GM12873 (cell line): ENCODE measurements around the gene TSR3.

Experiments
- TF ChIP-seq, protein P1 (sequence below): IDR thresholded peaks from 2 replicates; pipeline ENCODE4 v1.5.1; 2012; ENCODE audit warnings: low read depth, mild to moderate bottlenecking, moderate library complexity, low read length, control low read depth; ENCODE audit not compliant: insufficient read depth; ENCODE audit errors: missing control alignments

The TSR3 gene

DNA sequence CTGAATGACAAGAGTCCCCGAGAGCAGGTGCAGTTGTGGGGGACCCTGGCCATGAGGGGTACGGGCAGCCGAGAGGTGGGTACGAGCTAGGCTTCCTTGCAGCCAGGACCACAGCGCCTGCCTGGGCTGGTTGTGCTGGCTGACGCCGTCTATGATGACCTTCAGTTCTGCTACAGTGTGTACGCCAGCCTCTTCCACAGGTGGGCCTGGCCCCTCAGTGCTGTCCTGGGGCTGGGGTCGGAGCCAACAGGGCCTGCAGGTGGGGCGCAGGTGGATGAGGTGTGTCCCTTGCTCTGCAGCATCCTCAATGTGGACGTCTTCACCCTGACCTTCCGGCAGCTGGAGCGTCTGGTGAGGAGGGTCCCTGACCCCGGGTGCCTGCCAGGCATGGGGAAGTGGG is 7.2 kb downstream of the TSR3 start:
- TF ChIP-seq, protein P1, sequence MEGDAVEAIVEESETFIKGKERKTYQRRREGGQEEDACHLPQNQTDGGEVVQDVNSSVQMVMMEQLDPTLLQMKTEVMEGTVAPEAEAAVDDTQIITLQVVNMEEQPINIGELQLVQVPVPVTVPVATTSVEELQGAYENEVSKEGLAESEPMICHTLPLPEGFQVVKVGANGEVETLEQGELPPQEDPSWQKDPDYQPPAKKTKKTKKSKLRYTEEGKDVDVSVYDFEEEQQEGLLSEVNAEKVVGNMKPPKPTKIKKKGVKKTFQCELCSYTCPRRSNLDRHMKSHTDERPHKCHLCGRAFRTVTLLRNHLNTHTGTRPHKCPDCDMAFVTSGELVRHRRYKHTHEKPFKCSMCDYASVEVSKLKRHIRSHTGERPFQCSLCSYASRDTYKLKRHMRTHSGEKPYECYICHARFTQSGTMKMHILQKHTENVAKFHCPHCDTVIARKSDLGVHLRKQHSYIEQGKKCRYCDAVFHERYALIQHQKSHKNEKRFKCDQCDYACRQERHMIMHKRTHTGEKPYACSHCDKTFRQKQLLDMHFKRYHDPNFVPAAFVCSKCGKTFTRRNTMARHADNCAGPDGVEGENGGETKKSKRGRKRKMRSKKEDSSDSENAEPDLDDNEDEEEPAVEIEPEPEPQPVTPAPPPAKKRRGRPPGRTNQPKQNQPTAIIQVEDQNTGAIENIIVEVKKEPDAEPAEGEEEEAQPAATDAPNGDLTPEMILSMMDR, result no peak

DNA sequence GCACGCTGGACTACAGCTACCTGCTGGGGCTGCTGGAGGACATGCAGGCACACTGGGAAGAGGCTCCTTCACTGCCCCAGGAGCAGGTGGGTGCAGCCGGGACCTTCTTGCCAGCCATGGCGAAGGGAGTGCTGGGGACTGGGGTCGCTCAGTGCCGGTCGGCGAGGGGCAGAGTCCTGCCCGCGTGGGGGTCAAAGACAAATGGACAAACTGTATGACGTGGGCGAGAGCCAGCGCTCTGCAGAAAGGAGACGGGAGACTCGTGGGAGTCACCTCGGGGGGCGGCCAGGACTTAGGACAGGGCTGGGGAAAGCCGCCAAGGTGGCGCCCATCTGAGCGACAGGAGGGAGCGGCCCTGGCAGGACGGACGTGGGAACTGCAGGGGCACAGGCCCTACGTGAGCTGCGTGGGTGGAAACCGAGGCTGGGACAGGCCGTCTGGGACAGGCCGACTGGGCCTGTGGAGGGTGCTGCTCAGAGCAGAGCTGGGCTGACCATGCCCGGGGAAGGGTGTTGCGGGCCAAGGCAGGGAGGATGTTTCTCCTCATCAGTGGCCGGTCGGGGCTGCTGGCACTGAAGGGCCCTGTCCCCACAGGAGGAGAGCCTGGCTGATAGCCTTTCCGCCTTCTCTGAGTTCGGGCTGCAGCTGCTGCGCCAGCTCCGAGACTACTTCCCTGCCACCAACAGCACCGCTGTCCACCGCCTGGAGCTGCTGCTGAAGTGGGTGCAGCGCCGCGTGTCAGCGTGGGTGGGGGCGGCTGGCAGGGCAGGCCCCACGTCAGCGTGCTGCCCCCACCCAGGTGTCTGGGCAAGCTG is 8.0 kb downstream of the TSR3 start:
- TF ChIP-seq, protein P1, result no peak

GRCh38 chr16:1342526-1343427 is 8.9 kb downstream of the TSR3 start:
- TF ChIP-seq, protein P1, result peak; percentile 28

- TF ChIP-seq, protein P1, result no peak
Measured at GRCh38 chr16:1341495-1342420, 9.9 kb downstream of the TSR3 start.

DNA sequence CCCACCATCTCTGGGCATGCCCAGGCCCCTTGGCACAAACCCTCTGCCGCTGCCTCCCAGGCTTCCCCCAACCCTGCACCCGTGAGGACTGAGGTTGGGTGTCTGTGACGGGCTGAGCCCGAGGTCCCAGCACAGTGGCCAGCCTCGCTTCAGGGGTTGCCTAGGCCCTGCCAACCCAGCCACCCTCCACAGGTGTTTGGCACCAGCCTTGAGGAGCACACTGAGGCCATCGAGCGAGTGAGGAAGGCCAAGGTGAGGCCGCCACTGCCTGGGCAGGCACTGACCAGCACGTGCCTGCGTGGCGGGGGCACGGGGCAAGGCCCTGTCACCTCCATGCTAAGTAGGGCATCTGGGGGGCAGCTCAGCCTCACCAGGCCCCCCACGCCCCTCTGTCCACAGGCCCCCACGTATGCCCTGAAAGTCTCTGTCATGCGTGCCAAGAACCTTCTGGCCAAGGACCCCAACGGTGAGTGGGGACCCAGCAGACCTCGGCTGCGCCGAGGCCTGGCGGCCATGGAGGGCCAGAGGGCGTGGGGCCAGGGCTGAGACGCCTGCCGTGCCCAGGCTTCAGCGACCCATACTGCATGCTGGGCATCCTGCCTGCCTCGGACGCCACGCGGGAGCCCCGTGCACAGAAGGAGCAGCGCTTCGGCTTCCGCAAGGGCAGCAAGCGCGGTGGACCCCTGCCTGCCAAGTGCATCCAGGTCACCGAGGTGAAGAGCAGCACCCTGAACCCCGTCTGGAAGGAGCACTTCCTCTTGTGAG is 10.8 kb downstream of the TSR3 start:
- TF ChIP-seq, protein P1, result no peak

DNA sequence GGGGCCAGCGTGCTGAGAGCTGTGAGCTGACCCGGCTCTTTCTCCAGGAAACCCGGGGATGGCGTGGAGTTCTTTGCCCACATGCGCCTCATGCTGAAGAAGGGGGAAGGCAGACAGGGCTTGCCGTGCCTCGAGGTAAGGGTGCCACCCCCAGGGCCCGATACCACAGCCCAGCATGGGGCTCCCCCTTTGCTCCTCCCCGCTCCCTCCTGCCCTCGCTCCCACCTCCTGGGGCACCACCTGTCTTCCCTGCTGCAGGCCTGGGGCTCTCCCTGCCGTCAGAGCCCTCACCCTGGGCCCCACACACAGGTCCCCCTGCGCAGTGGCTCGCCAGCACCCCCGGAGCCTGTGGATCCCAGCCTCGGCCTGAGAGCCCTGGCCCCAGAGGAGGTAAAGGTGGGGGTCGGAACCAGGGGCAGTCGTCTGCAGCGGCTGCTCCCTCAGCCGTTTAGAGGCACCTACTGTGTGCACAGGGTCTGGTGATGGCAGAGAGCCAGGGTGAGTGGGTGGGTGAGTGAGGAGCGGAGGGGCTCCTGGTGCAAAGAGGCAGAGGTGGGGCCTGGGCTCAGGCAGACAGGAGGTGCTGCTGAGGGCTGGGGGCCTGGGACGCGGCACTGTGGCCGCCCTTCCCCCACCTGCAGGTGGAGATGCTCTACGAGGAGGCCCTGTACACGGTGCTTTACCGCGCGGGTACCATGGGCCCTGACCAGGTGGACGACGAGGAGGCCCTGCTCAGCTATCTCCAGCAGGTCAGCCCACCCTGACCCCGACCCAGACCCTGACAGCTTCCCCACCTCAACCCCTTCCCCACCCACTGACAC is 12.6 kb downstream of the TSR3 start:
- TF ChIP-seq, protein P1, result no peak
